ENCODE measurements around the gene KCTD2. TPM values are rescaled to one million over a fixed set of nuclear protein-coding genes. Genes with fewer than 3 reads are reported as not detected.
A peak's percentile ranks its signal among the peaks of the same experiment; 100 is the strongest.

Gene KCTD2
- total and polyA plus RNA-seq, 2 of the 13 experiments (the other 11 are each of a cell fraction or from before 2014, with no cell fraction given), result 28.3 to 32.6 TPM

DNA sequence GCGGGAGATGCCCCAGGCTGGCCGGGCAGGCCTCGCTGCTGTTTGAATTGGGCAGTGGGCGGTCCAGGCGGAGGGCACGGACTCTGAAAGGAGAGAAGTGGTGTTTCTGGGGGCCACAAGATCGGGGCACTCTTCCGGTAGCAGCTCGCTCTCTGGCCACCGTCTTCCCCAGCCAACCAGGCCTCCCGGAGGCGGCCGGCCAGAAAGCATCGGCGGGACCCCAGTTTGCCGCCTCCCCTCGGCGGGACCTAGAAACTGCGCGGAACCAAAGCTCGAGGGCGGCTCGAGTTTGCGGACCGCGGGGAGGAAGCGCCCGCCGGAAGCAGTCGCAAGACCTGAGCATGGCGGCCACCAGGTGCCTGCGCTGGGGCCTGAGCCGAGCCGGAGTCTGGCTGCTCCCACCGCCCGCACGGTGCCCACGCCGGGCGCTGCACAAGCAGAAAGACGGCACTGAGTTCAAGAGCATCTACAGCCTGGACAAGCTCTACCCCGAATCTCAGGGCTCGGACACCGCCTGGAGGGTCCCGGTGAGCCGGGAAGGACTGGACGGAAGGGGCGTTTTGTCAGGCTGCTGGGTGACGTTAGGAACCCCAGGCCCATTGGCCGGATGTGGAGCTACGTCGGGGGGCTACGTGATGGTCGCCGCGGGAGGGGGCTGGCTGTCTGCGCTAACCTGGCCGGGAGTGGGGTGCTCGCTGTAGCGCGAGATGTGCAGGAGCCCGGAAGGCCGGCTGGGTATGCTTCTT is 34.5 kb upstream of the KCTD2 start, which contains the start of gene MRPL58 (continued):
- 0 out of 2 replicates have a peak, but pooled peaks have one; percentile 66 for TF ChIP-seq ZXDC (CRISPR knock-in tag; IDR thresholded peaks at IDR 0.05)
- peak; percentile 98 for TF ChIP-seq ZNF788 (CRISPR knock-in tag; IDR thresholded peaks at IDR 0.05; ENCODE audit: borderline replicate concordance)
- 0 out of 2 replicates have a peak, but pooled peaks have one; percentile 46 for TF ChIP-seq ZNF720 (CRISPR knock-in tag; IDR thresholded peaks at IDR 0.05)
- peak; percentile 78 for TF ChIP-seq FOXJ3 (CRISPR knock-in tag; IDR thresholded peaks at IDR 0.05; ENCODE audit: borderline replicate concordance)
- peak; percentile 98 for TF ChIP-seq KDM2A (CRISPR knock-in tag; IDR thresholded peaks at IDR 0.05; ENCODE audit: borderline replicate concordance, low read depth)
- TF ChIP-seq, protein P1, sequence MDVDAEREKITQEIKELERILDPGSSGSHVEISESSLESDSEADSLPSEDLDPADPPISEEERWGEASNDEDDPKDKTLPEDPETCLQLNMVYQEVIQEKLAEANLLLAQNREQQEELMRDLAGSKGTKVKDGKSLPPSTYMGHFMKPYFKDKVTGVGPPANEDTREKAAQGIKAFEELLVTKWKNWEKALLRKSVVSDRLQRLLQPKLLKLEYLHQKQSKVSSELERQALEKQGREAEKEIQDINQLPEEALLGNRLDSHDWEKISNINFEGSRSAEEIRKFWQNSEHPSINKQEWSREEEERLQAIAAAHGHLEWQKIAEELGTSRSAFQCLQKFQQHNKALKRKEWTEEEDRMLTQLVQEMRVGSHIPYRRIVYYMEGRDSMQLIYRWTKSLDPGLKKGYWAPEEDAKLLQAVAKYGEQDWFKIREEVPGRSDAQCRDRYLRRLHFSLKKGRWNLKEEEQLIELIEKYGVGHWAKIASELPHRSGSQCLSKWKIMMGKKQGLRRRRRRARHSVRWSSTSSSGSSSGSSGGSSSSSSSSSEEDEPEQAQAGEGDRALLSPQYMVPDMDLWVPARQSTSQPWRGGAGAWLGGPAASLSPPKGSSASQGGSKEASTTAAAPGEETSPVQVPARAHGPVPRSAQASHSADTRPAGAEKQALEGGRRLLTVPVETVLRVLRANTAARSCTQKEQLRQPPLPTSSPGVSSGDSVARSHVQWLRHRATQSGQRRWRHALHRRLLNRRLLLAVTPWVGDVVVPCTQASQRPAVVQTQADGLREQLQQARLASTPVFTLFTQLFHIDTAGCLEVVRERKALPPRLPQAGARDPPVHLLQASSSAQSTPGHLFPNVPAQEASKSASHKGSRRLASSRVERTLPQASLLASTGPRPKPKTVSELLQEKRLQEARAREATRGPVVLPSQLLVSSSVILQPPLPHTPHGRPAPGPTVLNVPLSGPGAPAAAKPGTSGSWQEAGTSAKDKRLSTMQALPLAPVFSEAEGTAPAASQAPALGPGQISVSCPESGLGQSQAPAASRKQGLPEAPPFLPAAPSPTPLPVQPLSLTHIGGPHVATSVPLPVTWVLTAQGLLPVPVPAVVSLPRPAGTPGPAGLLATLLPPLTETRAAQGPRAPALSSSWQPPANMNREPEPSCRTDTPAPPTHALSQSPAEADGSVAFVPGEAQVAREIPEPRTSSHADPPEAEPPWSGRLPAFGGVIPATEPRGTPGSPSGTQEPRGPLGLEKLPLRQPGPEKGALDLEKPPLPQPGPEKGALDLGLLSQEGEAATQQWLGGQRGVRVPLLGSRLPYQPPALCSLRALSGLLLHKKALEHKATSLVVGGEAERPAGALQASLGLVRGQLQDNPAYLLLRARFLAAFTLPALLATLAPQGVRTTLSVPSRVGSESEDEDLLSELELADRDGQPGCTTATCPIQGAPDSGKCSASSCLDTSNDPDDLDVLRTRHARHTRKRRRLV (CRISPR knock-in tag; IDR thresholded peaks at IDR 0.05), result peak; percentile 97
- TF ChIP-seq ZNF691 (CRISPR knock-in tag; IDR thresholded peaks at IDR 0.05; ENCODE audit: borderline replicate concordance, low read depth), result peak; percentile 95; the same call in 1 of the 2 replicates
- TF ChIP-seq, protein P2, sequence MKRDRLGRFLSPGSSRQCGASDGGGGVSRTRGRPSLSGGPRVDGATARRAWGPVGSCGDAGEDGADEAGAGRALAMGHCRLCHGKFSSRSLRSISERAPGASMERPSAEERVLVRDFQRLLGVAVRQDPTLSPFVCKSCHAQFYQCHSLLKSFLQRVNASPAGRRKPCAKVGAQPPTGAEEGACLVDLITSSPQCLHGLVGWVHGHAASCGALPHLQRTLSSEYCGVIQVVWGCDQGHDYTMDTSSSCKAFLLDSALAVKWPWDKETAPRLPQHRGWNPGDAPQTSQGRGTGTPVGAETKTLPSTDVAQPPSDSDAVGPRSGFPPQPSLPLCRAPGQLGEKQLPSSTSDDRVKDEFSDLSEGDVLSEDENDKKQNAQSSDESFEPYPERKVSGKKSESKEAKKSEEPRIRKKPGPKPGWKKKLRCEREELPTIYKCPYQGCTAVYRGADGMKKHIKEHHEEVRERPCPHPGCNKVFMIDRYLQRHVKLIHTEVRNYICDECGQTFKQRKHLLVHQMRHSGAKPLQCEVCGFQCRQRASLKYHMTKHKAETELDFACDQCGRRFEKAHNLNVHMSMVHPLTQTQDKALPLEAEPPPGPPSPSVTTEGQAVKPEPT (CRISPR knock-in tag; IDR thresholded peaks at IDR 0.05; ENCODE audit: low read depth), result peak; percentile 85
- peak; percentile 48; the same call in 1 of the 2 replicates for TF ChIP-seq NCOA5 (CRISPR knock-in tag; IDR thresholded peaks at IDR 0.05)
- peak; percentile 90 for TF ChIP-seq ZNF33B (CRISPR knock-in tag; IDR thresholded peaks at IDR 0.05)
- TF ChIP-seq ZUFSP (CRISPR knock-in tag; IDR thresholded peaks at IDR 0.05; ENCODE audit: borderline replicate concordance), result no peak
- peak; percentile 96 for TF ChIP-seq SAP130 (CRISPR knock-in tag; IDR thresholded peaks at IDR 0.05; ENCODE audit: low read depth)
- TF ChIP-seq IRF2 (CRISPR knock-in tag; IDR thresholded peaks at IDR 0.05), result peak; percentile 95
- TF ChIP-seq GFI1 (CRISPR knock-in tag; IDR thresholded peaks at IDR 0.05; ENCODE audit: borderline replicate concordance), result peak; percentile 89

Measured in HepG2 (cell line).